Vagina (tissue), 2 donors: Measurements from ENCODE around the gene RBP2. TPM values are rescaled to one million over a fixed set of nuclear protein-coding genes. Genes with fewer than 3 reads are reported as not detected.

Experiments used
- DNase-seq, 2 donors: peaks; one replicate each; pipeline ENCODE4 v3.0.0-alpha.2; 2017; ENCODE audit errors: extremely low spot score in 2 of 2
- H3K27ac ChIP-seq: fragments of 200-600 bp; sonication (generic); one replicate; pipeline ENCODE4 v1.5.1; 2019
- H3K27me3 ChIP-seq: fragments of 200-600 bp; sonication (generic); one replicate; pipeline ENCODE4 v1.5.1; 2019
- H3K36me3 ChIP-seq, 2 donors: fragments of 200-600 bp; sonication (generic); one replicate each; pipeline ENCODE4 v1.5.1; 2017 to 2019
- H3K4me1 ChIP-seq: fragments of 200-600 bp; sonication (generic); one replicate; pipeline ENCODE4 v1.5.1; 2019
- H3K4me3 ChIP-seq, 2 donors: fragments of 200-600 bp; sonication (generic); 1 replicate in 1 of 2; 2 replicates in 1 of 2; pipeline ENCODE4 v1.5.1; 2016 to 2019
- H3K9me3 ChIP-seq: fragments of 200-600 bp; sonication (generic); one replicate; pipeline ENCODE4 v1.5.1; 2019
- POLR2A ChIP-seq, 2 donors: fragments of 450-650 bp; IDR thresholded peaks; one replicate each; pipeline ENCODE4 v1.6.1; 2017; ENCODE audit warnings: antibody characterized with exemption in 2 of 2, mild to moderate bottlenecking in 2 of 2, moderate library complexity in 2 of 2
- POLR2AphosphoS5 ChIP-seq, 2 donors: sonication (generic); formaldehyde crosslinking; IDR thresholded peaks; one replicate each; pipeline ENCODE4 v1.9.0; 2017; ENCODE audit warnings: antibody characterized with exemption in 2 of 2, mild to moderate bottlenecking in 2 of 2, low read depth in 1 of 2; ENCODE audit not compliant: insufficient read depth in 1 of 2
- intact Hi-C: fragments of 100-400 bp; cut with DNase I; formaldehyde crosslinking; loops from one replicate; pipeline ENCODE4 v1.15.1; 2023
- total RNA-seq: library from RNA; depleted of rRNA; stranded (reverse); fragments of >200 nt; gene quantifications from one replicate; pipeline ENCODE4 v1.2.3, GENCODE V29; 2016
- TF ChIP-seq, protein P1 (sequence below), 3 experiments: fragments of 450-650 bp in 2 of 3; fragments of 200-600 bp in 1 of 3; sonication (generic) in 1 of 3; IDR thresholded peaks; one replicate each; pipeline ENCODE4 v1.5.1; 2017 to 2019; ENCODE audit warnings: antibody characterized with exemption in 3 of 3, mild to moderate bottlenecking in 2 of 3, moderate library complexity in 2 of 3

RBP2 gene
- total RNA-seq: not detected

DNA sequence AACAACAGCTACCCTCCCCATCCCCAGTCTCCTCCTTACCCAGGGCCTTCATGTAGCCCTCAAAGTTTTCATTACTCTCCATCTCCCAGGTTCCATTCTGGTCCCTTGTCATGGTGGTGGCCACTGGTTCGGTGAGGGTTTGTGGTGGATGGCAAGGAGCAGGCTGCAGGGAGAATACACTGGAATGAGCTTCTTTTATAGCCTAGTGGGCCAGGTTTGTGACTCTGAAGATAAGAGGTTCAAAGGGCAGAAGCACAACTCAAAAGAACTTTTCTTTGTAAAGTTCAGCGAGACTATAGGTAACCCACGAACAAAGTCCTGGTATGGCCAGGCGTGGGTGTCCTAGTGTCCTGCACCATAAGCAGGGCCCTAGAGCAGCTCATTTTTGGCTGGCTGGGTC, at the start of gene RBP2:
Gene RBP2 (minus strand): TSS at position 169 of the 400 bp plus-strand sequence. CDS start 57 bp downstream, at position 112.
- Histone ChIP-seq H3K4me1 (no peaks in the 10 kb centered on the region), H3K9me3 (no peaks in the 10 kb centered on the region), H3K27ac (no peak within 1 kb of the TSS), H3K27me3 (no peaks in the 10 kb centered on the region), H3K36me3 (no peaks in the 10 kb centered on the region), H3K4me3 (no peak within 1 kb of the TSS)
- no peak for DNase-seq
- TF ChIP-seq POLR2AphosphoS5 (IDR thresholded peaks at IDR 0.05; ENCODE audit: insufficient read depth in 1 of 2, low read depth in 1 of 2): no peak
- no peak for TF ChIP-seq POLR2A (IDR thresholded peaks at IDR 0.05)
- TF ChIP-seq, protein P1, sequence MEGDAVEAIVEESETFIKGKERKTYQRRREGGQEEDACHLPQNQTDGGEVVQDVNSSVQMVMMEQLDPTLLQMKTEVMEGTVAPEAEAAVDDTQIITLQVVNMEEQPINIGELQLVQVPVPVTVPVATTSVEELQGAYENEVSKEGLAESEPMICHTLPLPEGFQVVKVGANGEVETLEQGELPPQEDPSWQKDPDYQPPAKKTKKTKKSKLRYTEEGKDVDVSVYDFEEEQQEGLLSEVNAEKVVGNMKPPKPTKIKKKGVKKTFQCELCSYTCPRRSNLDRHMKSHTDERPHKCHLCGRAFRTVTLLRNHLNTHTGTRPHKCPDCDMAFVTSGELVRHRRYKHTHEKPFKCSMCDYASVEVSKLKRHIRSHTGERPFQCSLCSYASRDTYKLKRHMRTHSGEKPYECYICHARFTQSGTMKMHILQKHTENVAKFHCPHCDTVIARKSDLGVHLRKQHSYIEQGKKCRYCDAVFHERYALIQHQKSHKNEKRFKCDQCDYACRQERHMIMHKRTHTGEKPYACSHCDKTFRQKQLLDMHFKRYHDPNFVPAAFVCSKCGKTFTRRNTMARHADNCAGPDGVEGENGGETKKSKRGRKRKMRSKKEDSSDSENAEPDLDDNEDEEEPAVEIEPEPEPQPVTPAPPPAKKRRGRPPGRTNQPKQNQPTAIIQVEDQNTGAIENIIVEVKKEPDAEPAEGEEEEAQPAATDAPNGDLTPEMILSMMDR (IDR thresholded peaks at IDR 0.05): no peak
- intact Hi-C loops: no loop called here

DNA sequence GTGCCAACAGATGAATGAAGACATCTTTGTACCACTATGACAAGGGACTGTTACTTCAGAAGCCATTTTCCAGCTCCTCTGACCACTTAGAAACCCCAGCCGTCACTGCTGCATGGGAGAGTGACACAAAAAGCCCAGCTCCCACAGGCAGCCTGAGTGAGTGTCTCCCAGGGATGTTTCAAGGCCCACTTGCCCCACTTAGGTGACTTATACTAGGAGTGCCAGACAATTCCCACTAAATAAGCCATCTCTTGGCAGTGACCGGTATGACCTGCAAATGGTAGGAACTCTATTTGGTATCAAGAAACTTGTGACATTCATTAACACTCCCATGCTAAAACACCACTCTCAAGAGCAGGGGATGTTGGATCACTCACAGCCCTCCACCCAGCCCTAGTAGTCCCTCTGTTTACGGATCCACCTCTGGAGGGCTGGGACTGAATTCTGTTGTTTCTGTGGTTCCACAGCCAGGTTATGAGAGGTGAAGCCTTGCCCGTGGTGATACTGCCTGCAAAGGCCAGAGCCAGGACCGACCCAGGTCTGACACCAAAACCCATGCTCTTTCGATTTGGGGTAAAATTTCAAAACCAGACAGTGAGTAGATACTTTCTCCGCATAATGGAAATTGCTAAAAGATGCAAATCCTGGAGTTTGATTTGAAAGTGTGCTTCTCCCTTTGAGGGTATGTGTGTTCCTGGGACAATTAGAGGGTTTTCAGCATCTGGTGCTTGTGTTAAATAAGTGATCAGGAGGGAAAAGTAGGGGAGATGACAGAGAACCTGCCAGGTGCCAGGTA, 48.7 kb upstream of the RBP2 start:
- peak in 1 of 2 donors; percentile 69 for DNase-seq
- intact Hi-C loops: no loop called here
- H3K4me3 ChIP-seq: no peak overlapping the region
- no peak overlapping the region for H3K27ac ChIP-seq
- no peaks in the 10 kb centered on the region for H3K9me3 ChIP-seq
- no peaks in the 10 kb centered on the region for H3K4me1 ChIP-seq
- no peaks in the 10 kb centered on the region for H3K27me3 ChIP-seq
- TF ChIP-seq POLR2AphosphoS5 (IDR thresholded peaks at IDR 0.05; ENCODE audit: insufficient read depth in 1 of 2, low read depth in 1 of 2): no peak
- TF ChIP-seq POLR2A (IDR thresholded peaks at IDR 0.05): no peak
- TF ChIP-seq, protein P1 (IDR thresholded peaks at IDR 0.05): no peak
- no peaks in the 10 kb centered on the region for H3K36me3 ChIP-seq

DNA sequence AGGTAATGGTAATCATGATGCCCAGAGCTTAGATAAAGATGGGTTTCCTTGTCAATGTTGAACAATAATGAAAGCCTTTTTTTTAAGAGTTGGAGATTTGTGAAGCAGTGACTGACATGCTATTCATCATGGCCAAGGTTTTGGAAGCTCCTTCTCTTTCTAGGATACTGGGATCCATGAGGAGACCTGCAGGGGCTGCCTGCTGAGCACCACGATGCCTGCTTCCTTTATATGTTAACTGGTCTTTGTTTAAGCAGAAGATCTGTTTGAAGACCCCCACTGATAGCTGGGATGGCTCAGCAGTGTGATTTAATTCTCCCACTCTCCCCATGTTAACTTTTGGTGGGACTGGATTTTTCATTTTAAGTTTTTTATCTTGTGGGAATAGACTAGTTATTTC, 47.4 kb upstream of the RBP2 start:
- Histone ChIP-seq H3K9me3 (no peaks in the 10 kb centered on the region), H3K27me3 (no peaks in the 10 kb centered on the region), H3K27ac (no peak overlapping the region), H3K4me1 (no peaks in the 10 kb centered on the region), H3K4me3 (no peak overlapping the region), H3K36me3 (no peaks in the 10 kb centered on the region)
- intact Hi-C loops: no loop called here
- no peak for DNase-seq
- TF ChIP-seq, protein P1 (IDR thresholded peaks at IDR 0.05): no peak
- TF ChIP-seq POLR2A (IDR thresholded peaks at IDR 0.05) (no peak), POLR2AphosphoS5 (IDR thresholded peaks at IDR 0.05; ENCODE audit: insufficient read depth in 1 of 2, low read depth in 1 of 2) (no peak)

DNA sequence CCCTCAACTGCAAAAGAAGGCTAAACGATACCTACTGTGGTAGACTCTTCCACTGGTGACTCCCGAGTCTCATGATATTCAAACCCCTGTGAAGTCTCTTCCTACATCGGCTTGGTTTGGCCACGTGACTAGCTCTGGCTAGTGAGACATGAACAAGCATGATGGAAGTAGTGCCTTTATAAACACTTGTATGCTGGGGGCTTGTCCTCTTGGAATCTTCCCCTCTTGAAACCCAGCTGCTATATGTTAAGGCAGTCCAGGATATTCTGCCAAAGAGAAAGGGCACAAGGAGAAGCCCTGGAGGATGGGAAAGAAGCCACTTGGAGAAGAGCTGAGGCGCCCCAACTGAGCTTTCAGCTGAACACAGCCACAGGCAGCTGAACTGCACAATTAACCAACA, 46.9 kb upstream of the RBP2 start:
- TF ChIP-seq, protein P1 (IDR thresholded peaks at IDR 0.05): no peak
- TF ChIP-seq POLR2AphosphoS5 (IDR thresholded peaks at IDR 0.05; ENCODE audit: insufficient read depth in 1 of 2, low read depth in 1 of 2): no peak
- TF ChIP-seq POLR2A (IDR thresholded peaks at IDR 0.05): no peak
- H3K36me3 ChIP-seq: no peaks in the 10 kb centered on the region
- H3K4me1 ChIP-seq: no peaks in the 10 kb centered on the region
- H3K27ac ChIP-seq: no peak overlapping the region
- no peak overlapping the region for H3K4me3 ChIP-seq
- no peaks in the 10 kb centered on the region for H3K9me3 ChIP-seq
- no peaks in the 10 kb centered on the region for H3K27me3 ChIP-seq
- intact Hi-C loops: no loop called here
- DNase-seq: peak in 1 of 2 donors; percentile 64

DNA sequence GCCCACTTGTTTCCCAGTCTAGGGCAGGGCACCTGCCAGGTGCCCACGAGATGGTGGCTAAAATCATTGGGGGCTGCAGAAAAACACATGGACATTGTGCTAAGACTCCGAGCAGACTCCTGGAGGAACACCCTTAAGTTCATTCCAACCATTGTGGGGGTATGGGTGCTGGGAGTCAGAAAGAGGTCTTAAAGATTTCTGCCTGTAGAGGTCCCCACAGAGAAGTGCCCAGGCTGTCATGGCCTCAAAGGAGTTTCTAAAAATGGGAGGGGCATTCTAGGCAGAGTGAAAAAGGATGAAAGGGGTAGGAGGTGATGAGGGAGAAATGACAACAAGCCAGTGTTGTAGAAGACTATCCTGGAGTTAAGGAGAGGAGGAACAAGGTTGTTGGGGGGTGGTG, 46.1 kb upstream of the RBP2 start:
- H3K36me3 ChIP-seq: no peaks in the 10 kb centered on the region
- no peaks in the 10 kb centered on the region for H3K9me3 ChIP-seq
- H3K27ac ChIP-seq: no peak overlapping the region
- H3K4me1 ChIP-seq: no peaks in the 10 kb centered on the region
- no peaks in the 10 kb centered on the region for H3K27me3 ChIP-seq
- DNase-seq: peak in 1 of 2 donors; percentile 64
- TF ChIP-seq POLR2AphosphoS5 (IDR thresholded peaks at IDR 0.05; ENCODE audit: insufficient read depth in 1 of 2, low read depth in 1 of 2) (no peak), POLR2A (IDR thresholded peaks at IDR 0.05) (no peak)
- TF ChIP-seq, protein P1 (IDR thresholded peaks at IDR 0.05): no peak
- intact Hi-C loops: no loop called here
- H3K4me3 ChIP-seq: no peak overlapping the region
